ENCODE results near the gene PSMG4.

DNA sequence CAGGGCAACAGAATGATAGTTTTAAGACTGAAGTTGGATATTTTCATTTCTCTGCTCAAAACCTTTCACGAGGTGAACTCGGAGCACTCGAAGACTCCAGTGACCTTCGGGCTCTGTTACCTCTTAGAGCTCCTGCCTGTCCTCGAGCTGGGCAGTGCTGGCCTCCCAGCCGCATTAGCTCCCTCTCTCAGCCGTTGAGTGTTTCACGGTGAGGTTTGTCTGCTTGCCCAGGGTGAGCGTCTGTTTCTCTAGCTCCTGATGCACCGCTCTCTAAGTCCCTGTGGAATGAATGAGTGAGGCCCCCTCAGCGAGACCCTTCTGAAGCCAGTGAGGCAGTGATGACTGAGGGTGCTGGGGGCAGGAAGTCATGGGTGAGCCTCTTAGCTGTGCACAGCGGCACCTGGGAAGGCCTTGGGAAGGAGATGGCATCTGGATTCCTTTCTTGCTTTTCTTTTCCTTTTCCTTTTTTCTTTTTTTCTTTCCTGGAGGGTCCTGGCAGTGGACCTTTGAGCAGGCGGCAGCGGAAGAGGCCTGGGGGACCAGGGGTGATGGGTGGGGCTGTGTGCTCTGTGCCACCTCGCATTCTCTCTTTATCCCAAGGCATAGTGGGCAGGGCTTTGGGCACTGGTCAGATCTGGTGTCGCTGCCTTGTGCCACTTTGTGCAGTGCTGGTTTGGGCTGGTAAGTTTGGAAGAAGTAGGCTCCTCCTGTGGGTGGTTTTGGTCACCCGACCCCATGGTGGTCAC, 2.2 kb downstream of the PSMG4 start:
- TF ChIP-seq, protein P1, sequence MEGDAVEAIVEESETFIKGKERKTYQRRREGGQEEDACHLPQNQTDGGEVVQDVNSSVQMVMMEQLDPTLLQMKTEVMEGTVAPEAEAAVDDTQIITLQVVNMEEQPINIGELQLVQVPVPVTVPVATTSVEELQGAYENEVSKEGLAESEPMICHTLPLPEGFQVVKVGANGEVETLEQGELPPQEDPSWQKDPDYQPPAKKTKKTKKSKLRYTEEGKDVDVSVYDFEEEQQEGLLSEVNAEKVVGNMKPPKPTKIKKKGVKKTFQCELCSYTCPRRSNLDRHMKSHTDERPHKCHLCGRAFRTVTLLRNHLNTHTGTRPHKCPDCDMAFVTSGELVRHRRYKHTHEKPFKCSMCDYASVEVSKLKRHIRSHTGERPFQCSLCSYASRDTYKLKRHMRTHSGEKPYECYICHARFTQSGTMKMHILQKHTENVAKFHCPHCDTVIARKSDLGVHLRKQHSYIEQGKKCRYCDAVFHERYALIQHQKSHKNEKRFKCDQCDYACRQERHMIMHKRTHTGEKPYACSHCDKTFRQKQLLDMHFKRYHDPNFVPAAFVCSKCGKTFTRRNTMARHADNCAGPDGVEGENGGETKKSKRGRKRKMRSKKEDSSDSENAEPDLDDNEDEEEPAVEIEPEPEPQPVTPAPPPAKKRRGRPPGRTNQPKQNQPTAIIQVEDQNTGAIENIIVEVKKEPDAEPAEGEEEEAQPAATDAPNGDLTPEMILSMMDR (IDR thresholded peaks at IDR 0.05; ENCODE audit: insufficient read depth, low read length, poor library complexity, severe bottlenecking): no peak
- TF ChIP-seq EZH2phosphoT487 (conservative IDR thresholded peaks at IDR 0.05; ENCODE audit: low read length): no peak
